ENCODE measurements around the gene SMIM30. TPM values are rescaled to one million over a fixed set of nuclear protein-coding genes. Genes with fewer than 3 reads are reported as not detected.

Gene SMIM30
- total and polyA plus RNA-seq, 10 of the 15 experiments (the other 5 are each of a cell fraction or from before 2014, with no cell fraction given): 42.2 to 258 (median 96.9) TPM

DNA sequence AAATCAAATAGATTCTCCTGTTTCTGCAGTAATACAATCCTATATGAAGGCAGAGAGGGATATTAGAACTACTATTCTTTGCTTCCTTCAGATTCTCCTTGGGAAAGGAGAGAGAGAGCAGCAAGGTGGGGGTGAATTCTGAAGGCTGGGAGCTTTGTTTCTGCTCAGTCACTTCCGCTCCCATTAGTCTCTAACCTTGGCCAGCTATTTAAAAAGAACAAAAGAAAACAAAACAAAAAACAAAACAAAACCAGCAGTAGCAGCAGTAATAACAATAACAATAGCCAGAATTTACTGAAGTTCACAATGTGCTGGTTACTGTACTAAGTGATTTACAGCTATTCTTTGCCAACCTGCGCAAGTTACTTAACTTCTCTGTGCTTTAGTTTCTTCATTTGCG is 41.7 kb downstream of the SMIM30 start:
- H3K36me3 ChIP-seq (ENCODE audit: control insufficient read depth in 2 of 2, insufficient read depth in 2 of 2, low read length in 1 of 2): no peaks in the 10 kb centered on the region
- no peak for FAIRE-seq
- H3K9ac ChIP-seq (ENCODE audit: control insufficient read depth, insufficient read depth, low read length): no peak overlapping the region
- no peaks in the 10 kb centered on the region for H4K20me1 ChIP-seq (ENCODE audit: control insufficient read depth, insufficient read depth)
- no peak overlapping the region for H3K27ac ChIP-seq (ENCODE audit: control insufficient read depth, insufficient read depth)
- no peaks in the 10 kb centered on the region for H3K79me2 ChIP-seq (ENCODE audit: control insufficient read depth, insufficient read depth, low read length)
- H3K4me1 ChIP-seq (ENCODE audit: control insufficient read depth, insufficient read depth, low read length): no peaks in the 10 kb centered on the region
- no peak overlapping the region for H3K4me3 ChIP-seq
- no peak overlapping the region for H2AFZ ChIP-seq (ENCODE audit: control insufficient read depth, low read depth, low read length)
- SMC1A ChIA-PET (ENCODE audit: uncharacterized antibody, unreplicated experiment): no interaction called here
- RAD21 ChIA-PET (ENCODE audit: unreplicated experiment): no interaction called here
- in situ Hi-C loops (cut with MboI): no loop called here
- H3K27me3 ChIP-seq (replicated peaks in 1 of 2; ENCODE audit: control insufficient read depth in 2 of 2, insufficient read depth in 2 of 2, low read length in 1 of 2): no peaks in the 10 kb centered on the region
- WGBS (ENCODE audit: insufficient coverage, insufficient replicate concordance, low lambda C conversion rate, missing lambda C conversion rate): 43% methylated on average over 3 of the region's 3 CpGs
- no peaks in the 10 kb centered on the region for H3K9me3 ChIP-seq (replicated peaks; ENCODE audit: control insufficient read depth, insufficient read depth, low read length)
- intact Hi-C loops (cut with micrococcal nuclease; ENCODE audit: unreplicated experiment): no loop called here
- TF ChIP-seq EGR1 (IDR thresholded peaks at IDR 0.05; ENCODE audit: borderline replicate concordance in 1 of 2, low read depth in 2 of 2, low read length in 2 of 2): no peak
- TF ChIP-seq KDM1A (IDR thresholded peaks at IDR 0.05; ENCODE audit: borderline replicate concordance): no peak
- no peak for DNase-seq (ENCODE audit: low read depth, low spot score)
- H3K4me2 ChIP-seq (ENCODE audit: control insufficient read depth, insufficient read depth): no peak overlapping the region
- ATAC-seq: no peak
- POLR2A ChIA-PET: no interaction called here
- CTCF ChIA-PET: interaction anchor here (2.2 kb wide), 1 partner anchor 17 kb away, joined by 5 read pairs; no protein-coding TSS in a partner anchor
- BruUV-seq (replicated peaks): no TSS peak

DNA sequence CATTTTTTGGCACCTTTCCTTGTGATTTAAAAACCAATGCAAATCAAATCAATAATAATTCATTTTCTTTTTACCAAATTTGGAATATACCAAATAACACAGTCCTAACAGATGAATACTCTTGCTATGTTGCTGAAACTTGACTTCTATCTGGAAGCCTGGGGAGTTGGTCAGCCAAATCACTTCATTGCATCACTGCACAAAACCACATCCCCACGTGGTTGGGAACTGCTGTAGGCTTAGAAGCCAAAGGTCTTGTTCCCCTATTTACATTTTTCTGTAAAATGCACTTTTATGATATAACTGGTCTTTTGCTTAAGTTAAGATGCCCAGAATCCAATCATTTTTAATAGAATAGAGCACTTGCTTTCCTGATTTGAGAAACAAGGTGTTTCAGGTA is 46.9 kb downstream of the SMIM30 start:
- POLR2A ChIA-PET: no interaction called here
- 0% methylated on average over 1 of the region's 1 CpG for WGBS (ENCODE audit: insufficient coverage, insufficient replicate concordance, low lambda C conversion rate, missing lambda C conversion rate)
- no peak for TF ChIP-seq CREB1 (IDR thresholded peaks at IDR 0.05; ENCODE audit: low read depth)
- no peak for TF ChIP-seq MTA2 (IDR thresholded peaks at IDR 0.05; ENCODE audit: low read depth)
- TF ChIP-seq CHD4 (IDR thresholded peaks at IDR 0.05): no peak
- TF ChIP-seq, protein P1, sequence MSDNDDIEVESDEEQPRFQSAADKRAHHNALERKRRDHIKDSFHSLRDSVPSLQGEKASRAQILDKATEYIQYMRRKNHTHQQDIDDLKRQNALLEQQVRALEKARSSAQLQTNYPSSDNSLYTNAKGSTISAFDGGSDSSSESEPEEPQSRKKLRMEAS (IDR thresholded peaks at IDR 0.05; ENCODE audit: low read depth, low read length): no peak
- TF ChIP-seq SIX5 (IDR thresholded peaks at IDR 0.05; ENCODE audit: low read depth, low read length, severe bottlenecking): no peak
- no peak for TF ChIP-seq KLF5 (IDR thresholded peaks at IDR 0.05; ENCODE audit: partially characterized antibody)
- no peak for TF ChIP-seq CBFB (IDR thresholded peaks at IDR 0.05; ENCODE audit: low read depth)
- TF ChIP-seq, protein P2, sequence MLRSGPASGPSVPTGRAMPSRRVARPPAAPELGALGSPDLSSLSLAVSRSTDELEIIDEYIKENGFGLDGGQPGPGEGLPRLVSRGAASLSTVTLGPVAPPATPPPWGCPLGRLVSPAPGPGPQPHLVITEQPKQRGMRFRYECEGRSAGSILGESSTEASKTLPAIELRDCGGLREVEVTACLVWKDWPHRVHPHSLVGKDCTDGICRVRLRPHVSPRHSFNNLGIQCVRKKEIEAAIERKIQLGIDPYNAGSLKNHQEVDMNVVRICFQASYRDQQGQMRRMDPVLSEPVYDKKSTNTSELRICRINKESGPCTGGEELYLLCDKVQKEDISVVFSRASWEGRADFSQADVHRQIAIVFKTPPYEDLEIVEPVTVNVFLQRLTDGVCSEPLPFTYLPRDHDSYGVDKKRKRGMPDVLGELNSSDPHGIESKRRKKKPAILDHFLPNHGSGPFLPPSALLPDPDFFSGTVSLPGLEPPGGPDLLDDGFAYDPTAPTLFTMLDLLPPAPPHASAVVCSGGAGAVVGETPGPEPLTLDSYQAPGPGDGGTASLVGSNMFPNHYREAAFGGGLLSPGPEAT (IDR thresholded peaks at IDR 0.05; ENCODE audit: low read depth): no peak
- TF ChIP-seq JUND (IDR thresholded peaks at IDR 0.05; ENCODE audit: low read depth, low read length): no peak
- TF ChIP-seq GATAD2B (conservative IDR thresholded peaks at IDR 0.05; ENCODE audit: low read depth): no peak
- no peak for TF ChIP-seq MXI1 (IDR thresholded peaks at IDR 0.05; ENCODE audit: low read depth, low read length)
- no peak for TF ChIP-seq RBBP5 (conservative IDR thresholded peaks at IDR 0.05)
- TF ChIP-seq MTA3 (IDR thresholded peaks at IDR 0.05; ENCODE audit: borderline replicate concordance, low read length): no peak
- TF ChIP-seq SIN3A (IDR thresholded peaks at IDR 0.05; ENCODE audit: low read depth, low read length): no peak
- no peak for TF ChIP-seq FOXK2 (IDR thresholded peaks at IDR 0.05)
- TF ChIP-seq ZSCAN29 (IDR thresholded peaks at IDR 0.05): no peak
- TF ChIP-seq PAX5 (IDR thresholded peaks at IDR 0.05; ENCODE audit: borderline replicate concordance, low read depth, low read length): no peak

More for the DNA sequence above, 46.9 kb downstream of the SMIM30 start:
- Histone ChIP-seq H4K20me1 (ENCODE audit: control insufficient read depth, insufficient read depth) (no peaks in the 10 kb centered on the region), H3K36me3 (ENCODE audit: control insufficient read depth in 2 of 2, insufficient read depth in 2 of 2, low read length in 1 of 2) (no peaks in the 10 kb centered on the region), H3K9me3 (replicated peaks; ENCODE audit: control insufficient read depth, insufficient read depth, low read length) (no peaks in the 10 kb centered on the region), H3K4me2 (ENCODE audit: control insufficient read depth, insufficient read depth) (no peak overlapping the region), H3K27ac (ENCODE audit: control insufficient read depth, insufficient read depth) (no peak overlapping the region), H3K4me3 (no peak overlapping the region), H2AFZ (ENCODE audit: control insufficient read depth, low read depth, low read length) (no peak overlapping the region), H3K79me2 (ENCODE audit: control insufficient read depth, insufficient read depth, low read length) (no peaks in the 10 kb centered on the region), H3K4me1 (ENCODE audit: control insufficient read depth, insufficient read depth, low read length) (no peaks in the 10 kb centered on the region), H3K9ac (ENCODE audit: control insufficient read depth, insufficient read depth, low read length) (no peak overlapping the region), H3K27me3 (replicated peaks in 1 of 2; ENCODE audit: control insufficient read depth in 2 of 2, insufficient read depth in 2 of 2, low read length in 1 of 2) (no peaks in the 10 kb centered on the region)
- FAIRE-seq: no peak
- CTCF ChIA-PET: no interaction called here
- intact Hi-C loops (cut with micrococcal nuclease; ENCODE audit: unreplicated experiment) (no loop called here), in situ Hi-C loops (cut with MboI) (no loop called here)
- no peak for DNase-seq (ENCODE audit: low read depth, low spot score)
- SMC1A ChIA-PET (ENCODE audit: uncharacterized antibody, unreplicated experiment): no interaction called here
- no TSS peak for BruUV-seq (replicated peaks)
- ATAC-seq: no peak
- RAD21 ChIA-PET (ENCODE audit: unreplicated experiment): interaction anchor here (0.6 kb wide), 1 partner anchor 46 kb away, joined by 3 read pairs; no protein-coding TSS in a partner anchor
